GM18907 (cell line): ENCODE data around the gene SLC7A6.
A peak's percentile ranks its signal among the peaks of the same experiment; 100 is the strongest.

Experiments
- ATAC-seq: cut with Tn5 transposase; IDR thresholded peaks from one replicate; pipeline ENCODE4 v1.9.1; 2021; ENCODE audit warnings: mild to moderate bottlenecking, moderate library complexity; ENCODE audit not compliant: unreplicated experiment

Gene SLC7A6

DNA sequence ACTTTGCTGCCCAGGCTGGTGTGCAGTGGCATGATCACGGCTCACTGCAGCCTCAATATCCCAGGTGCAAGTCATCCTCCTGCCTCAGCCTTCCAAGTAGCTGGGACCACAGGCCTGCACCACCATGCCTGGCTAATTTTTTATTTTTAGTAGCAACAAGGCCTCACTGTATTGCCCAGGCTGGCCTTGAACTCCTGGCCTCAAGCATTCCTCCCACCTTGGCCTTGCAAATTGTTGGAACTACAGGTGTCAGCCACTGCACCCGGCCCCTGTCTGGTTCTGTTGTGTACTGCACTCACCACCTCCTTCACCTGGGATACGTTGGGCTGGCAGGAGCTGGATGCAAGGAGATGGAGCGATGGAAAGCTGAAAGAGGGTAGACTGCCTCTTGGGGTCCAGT, 10.6 kb upstream of the SLC7A6 start:
- ATAC-seq, result no peak

- no peak for ATAC-seq
Observed at GRCh38 chr16:68255712-68256111, 8.6 kb upstream of the SLC7A6 start.

DNA sequence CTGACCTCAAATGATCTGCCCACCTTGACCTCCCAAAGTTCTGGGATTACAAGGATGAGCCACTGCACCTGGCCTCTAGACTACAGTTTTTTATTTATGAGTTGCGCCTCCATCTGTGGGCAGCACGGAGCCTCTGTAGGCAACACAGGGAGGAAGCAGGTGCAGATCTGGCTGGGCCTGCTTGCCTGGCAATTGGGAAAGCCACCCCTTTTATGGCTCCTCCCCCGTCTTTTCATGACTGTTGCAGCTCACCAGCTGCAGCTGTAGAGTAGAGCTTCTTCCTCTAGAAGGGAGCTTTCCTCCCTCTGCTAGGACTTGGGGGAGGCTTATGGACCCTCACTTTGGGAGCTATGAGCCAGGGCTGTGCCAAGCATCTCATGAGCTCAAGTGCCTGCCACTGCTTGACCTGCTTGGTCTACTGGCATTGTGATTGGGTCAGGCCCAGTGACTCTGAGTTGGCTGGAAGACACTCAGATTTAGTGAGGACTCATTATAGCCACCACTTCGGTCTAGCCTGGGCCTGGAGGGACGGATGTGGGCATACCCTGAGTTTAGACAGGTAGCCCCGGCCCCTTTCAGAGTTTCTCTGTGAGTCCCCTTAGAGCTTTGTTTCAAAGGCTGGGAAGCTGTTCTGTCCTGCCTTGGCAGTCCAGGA, 6.9 kb upstream of the SLC7A6 start:
- peak; percentile 46 for ATAC-seq

- ATAC-seq, result peak; percentile 22
Observed at GRCh38 chr16:68257906-68258800, 6.2 kb upstream of the SLC7A6 start.

- no peak for ATAC-seq
Observed at GRCh38 chr16:68259007-68259825, 5.1 kb upstream of the SLC7A6 start.

DNA sequence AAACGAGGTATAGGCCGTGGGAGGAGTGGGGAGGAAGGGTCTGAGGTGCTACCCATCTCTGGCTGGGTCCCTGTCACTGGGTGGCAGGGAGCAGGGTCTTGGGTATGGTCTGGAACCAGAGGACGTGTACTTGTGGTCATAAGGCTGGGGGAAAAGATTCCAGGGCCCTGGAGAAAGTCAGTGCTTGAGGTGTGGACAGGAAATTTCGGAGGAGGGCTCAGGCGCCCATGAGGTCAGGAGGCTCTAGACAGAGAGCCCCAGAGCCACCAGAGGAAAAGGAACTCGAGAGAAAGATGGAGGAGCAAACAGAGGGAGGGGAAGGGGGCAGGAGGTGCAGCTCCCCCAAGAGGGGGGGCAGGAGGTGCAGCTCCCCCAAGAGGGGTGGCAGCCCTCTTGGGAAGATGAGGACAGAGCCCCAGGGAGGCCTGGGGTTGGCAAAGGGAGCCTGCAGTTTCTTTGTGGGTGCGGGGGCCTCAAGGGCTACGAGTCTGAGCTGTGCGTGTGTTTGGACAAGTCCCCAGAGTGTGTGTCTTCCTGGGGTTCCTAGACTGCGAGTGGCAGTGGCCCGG, 683 bp upstream of the SLC7A6 start:
- ATAC-seq, result no peak

DNA sequence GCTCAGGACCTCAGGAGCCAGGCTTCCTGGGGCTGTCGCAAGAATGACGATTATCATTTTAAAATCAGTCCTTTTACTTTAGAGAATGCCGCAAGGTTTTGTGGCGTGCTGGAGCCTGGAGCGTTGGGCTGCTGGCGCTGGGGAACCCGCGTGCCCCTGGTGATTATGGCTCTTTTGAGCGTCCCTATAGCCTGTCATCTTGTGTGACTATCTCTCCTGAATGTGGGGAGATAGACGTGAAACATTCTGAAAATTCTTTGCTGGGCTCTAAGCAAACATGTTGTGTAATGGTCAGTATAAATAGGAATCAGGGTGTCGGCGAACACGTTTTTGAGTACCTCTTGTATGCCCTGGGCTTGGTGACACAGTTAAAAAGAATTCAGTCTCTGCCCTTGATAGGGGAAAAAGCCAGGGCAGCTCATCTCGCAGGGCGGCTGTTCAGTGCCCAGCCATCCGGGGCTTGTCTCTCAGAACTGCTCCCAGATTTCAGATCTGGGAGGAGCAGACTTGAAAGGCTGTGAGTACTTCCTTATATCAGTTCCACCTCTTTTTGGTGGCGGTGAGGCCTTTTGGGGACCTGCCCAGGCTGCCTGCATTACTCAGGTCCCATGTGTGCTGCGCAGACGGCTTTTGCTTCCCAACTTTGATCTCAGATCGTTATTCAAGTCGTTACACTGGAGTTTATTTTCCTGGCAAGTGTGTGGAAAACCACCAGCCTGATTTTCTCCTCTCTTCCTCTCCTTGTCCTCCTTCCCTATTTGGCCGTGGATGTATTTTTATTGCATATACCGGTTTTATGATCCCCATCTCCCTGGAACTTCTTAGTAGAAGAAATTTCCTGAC, 973 bp downstream of the SLC7A6 start:
- peak; percentile 17 for ATAC-seq

DNA sequence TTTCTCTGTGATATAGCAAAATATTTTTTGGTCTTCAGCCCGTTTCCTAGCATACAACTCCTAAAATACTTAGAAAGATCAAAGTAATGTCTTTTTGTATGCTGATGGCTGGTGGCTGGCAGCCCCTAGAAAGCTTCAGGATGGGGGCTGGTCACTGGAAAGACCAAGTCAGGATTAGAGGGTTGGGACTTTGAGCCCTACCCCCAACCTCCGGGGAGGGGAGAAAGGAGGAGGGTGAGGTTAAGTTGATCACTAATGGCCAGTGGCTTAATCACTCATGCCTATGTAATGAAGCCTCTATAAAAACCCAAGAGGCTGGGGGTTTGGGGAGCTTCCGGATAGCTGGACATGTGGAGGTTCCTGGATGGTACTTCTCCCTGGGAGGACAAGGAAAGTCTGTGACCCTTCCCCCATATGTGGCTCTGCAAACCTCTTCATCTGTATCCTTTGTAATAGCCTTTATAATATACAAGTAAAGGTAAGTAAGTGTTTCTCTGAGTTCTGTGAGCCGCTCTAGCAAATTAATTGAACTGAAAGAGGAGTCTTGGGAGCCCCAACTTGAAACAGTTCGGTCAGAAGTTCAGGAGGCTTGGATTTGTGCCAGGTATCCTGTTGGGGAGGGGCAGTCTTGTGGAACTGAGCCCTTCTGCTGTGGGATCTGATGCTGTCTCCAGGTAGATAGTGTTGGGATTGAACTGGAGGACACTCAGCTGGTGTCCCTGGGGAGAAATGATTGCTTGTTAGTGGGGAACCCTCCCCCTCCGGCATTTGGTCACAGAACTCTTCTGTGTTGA, 3.5 kb downstream of the SLC7A6 start:
- ATAC-seq, result no peak

DNA sequence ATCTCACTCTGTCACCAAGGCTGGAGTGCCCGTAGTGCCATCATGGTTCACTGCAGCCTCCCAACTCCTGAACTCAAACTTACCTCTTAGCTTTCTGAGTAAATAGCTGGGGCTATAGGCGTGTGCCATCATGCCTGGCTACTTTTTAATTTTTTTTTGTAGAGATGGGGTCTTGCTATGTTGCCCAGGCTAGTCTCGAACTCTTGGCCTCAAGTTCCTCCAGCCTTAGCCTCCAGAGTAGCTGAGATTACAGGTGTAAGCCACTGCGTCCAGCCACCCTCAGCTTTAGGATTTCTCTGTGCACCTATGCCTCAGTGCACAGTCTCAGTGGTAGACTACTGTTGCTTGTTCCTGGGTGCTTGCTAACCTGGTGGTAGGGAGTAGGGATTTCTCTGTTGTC, 5.5 kb downstream of the SLC7A6 start:
- ATAC-seq, result no peak

DNA sequence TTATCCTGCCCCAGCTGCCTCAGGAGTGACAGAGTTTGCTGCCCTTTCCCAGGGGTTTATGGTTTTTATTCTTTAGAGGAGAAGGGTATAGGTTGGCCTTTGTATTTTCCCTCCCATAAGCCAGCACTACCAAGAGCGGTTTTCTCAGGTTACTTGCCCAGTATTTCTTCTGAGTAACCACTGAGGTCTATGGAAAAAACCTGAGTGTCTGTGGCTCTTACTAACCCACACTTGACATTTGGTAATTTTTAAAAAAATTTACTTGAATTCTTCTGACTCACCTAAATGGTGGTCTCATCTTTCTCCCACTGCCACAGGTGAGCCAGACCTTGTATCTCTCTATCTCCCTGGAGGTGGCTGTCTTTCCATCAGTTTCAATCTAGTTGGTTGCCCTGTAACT, 6.0 kb downstream of the SLC7A6 start:
- ATAC-seq, result no peak

GRCh38 chr16:68272507-68273209, 8.3 kb downstream of the SLC7A6 start:
- ATAC-seq, result no peak

DNA sequence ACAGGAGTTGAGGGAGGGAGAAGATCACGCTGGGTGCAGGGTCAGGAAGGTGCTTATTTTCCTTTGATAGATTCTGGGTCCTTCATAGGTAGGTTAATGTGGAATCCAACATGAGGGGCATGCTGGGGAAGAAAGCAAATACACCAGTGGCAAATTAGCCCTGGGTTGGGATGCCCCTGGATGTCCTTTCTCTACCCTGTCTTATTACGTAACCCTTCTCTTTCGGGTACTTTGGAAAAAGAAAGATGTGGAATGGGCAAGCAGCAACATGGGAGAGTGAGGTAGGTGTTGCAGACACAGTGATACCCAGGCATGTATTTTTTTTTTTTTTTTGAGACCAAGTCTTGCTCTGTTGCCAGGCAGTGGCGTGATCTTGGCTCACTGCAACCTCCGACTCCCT, 9.1 kb downstream of the SLC7A6 start:
- ATAC-seq, result no peak

DNA sequence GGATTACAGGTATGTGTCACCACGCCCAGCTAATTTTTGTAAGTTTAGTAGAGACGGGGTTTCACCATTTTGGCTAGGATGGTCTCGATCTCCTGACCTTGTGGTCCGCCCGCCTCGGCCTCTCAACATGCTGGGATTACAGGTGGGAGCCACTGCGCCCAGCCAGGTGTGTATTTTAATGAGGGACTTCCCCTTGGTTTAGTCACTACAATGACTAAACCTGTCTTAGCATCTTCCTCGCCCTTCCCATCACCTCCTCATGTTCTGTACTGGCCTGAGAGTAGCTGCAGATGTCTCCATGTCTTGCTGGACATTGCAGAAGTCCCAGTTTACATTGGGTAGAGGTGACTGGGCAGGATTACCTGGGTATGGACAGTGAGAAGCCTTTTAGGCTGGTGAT, 9.6 kb downstream of the SLC7A6 start:
- no peak for ATAC-seq

DNA sequence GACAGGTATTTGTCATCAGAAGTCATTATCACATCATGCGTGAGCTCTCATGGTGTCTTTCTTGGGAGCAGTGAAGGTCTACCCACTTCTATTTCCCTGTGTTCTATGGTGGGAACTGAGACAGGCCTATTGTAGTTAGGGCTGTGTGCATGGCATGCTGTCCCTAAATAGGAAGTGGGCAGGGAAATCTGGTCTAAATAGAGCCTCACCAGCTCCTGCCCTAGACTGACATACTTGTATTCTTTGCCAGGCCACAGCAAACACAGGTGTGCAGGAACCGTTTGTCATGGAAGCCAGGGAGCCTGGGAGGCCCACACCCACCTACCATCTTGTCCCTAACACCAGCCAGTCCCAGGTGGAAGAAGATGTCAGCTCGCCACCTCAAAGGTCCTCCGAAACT, 10.1 kb downstream of the SLC7A6 start:
- ATAC-seq, result no peak

GRCh38 chr16:68275611-68276191, 11.4 kb downstream of the SLC7A6 start:
- peak; percentile 64 for ATAC-seq

GRCh38 chr16:68276223-68276622, 11.9 kb downstream of the SLC7A6 start:
- ATAC-seq, result no peak

DNA sequence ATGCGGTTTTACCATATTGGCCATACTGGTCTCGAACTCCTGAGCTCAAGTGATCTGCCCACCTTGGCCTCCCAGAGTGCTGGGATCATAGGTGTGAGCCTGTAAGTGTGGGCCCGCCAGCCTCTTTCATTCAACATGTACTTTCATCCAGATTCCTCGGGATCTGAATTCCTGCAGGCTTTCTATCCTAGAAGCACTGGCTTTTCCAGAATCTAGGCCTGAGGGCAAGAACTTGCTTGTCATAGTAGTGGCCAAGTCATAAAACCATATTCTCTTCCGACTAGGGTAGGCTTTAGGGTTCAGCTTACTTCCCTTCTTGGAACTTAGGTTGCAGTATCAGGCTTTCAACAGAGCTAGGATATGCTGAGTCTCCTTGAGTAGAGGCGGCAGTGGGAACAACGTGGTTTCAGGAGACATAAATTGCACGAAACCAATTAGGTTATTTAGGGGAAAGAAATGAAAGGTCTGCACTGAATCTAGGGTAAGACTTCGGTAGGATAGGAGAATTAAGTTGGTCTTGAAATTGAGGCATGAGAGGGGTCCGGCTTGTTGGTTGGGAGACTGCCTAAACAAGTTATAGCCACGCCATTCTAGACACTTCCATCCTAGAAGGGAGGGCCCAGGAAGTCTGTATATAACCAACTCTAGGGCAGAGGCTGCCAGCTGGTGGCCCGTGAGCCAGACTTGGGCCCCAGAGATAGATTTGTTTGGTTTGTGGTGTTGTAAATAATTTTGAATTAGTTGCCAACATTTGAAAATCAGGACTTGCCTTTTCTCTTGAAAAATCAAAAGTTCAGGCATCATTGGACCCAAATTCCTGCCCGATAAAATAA, 15.6 kb downstream of the SLC7A6 start:
- no peak for ATAC-seq
